Activated T-cell treated with anti-CD3 and anti-CD28 coated beads, Interleukin-2, amount 50 U/mL, for 72 hours (primary cell): Measurements from ENCODE around the gene PMM1. TPM values are rescaled to one million over a fixed set of nuclear protein-coding genes. Genes with fewer than 3 reads are reported as not detected.
A peak's percentile ranks its signal among the peaks of the same experiment; 100 is the strongest.
"Not testable (repeated sequence)": the region's sequence is repeated elsewhere in the genome, so short reads cannot be mapped to it uniquely, and the experiment has no call there.

Experiments used
- ATAC-seq, 2 donors: fragments of 150-1000 bp; cut with Tn5 transposase; replicated peaks in 1 of 2; 2 replicates each; pipeline ENCODE4 v1.10.0; 2021; ENCODE audit warnings: moderate library complexity in 2 of 2, mild to moderate bottlenecking in 1 of 2
- DNase-seq, 2 donors: peaks; one replicate each; pipeline ENCODE4 v3.0.0; 2021 to 2022; ENCODE audit warnings: mixed read lengths in 1 of 2
- H3K27ac Mint-ChIP-seq: one replicate; pipeline ENCODE4 v1.8.0; 2022; ENCODE audit warnings: mild to moderate bottlenecking, moderate library complexity, mixed read lengths
- H3K27me3 Mint-ChIP-seq: one replicate; pipeline ENCODE4 v1.8.0; 2022; ENCODE audit warnings: low read depth, mixed read lengths
- H3K36me3 Mint-ChIP-seq, 2 donors: one replicate each; pipeline ENCODE4 v1.8.0; 2022; ENCODE audit warnings: mixed read lengths in 2 of 2, mild to moderate bottlenecking in 1 of 2; ENCODE audit not compliant: insufficient read depth in 2 of 2
- H3K4me1 Mint-ChIP-seq: one replicate; pipeline ENCODE4 v1.8.0; 2022; ENCODE audit warnings: low read depth, mixed read lengths
- H3K4me3 Mint-ChIP-seq, 2 donors: one replicate each; pipeline ENCODE4 v1.8.0; 2022; ENCODE audit warnings: mild to moderate bottlenecking in 2 of 2, mixed read lengths in 2 of 2, moderate library complexity in 2 of 2
- H3K9me3 Mint-ChIP-seq, 2 donors: one replicate each; pipeline ENCODE4 v1.8.0; 2022; ENCODE audit warnings: mixed read lengths in 2 of 2
- total RNA-seq, 2 donors: library from RNA; stranded (reverse); gene quantifications; one replicate each; pipeline ENCODE4 v1.2.3, GENCODE V29; 2022

The PMM1 gene
- 10 to 100 TPM; 84.3 to 86.2 TPM for total RNA-seq

- peak; percentile 100 for DNase-seq
- ATAC-seq, result peak; percentile 96 to 97
- no peaks in the 10 kb centered on the region for H3K9me3 Mint-ChIP-seq
- peaks cover 0 to 5% of the 10 kb centered on the region in 2 donors for H3K36me3 Mint-ChIP-seq
- peaks cover 18% of the 10 kb centered on the region for H3K4me1 Mint-ChIP-seq
- peak within 1 kb of the TSS; percentile 93 for H3K27ac Mint-ChIP-seq
- peak within 1 kb of the TSS; percentile 95 to 99 for H3K4me3 Mint-ChIP-seq
- no peaks in the 10 kb centered on the region for H3K27me3 Mint-ChIP-seq
These were observed at the start of gene PMM1 for GRCh38 chr22:41589391-41590241. Gene PMM1, minus strand, starts transcription at chr22:41589840. Its CDS starts 35 bp downstream, at chr22:41589805.

- Mint-ChIP-seq H3K36me3 (peaks cover 11 to 43% of the 10 kb centered on the region in 2 donors), H3K4me1 (peaks cover 5% of the 10 kb centered on the region), H3K9me3 (no peaks in the 10 kb centered on the region), H3K27ac (no peak overlapping the region), H3K27me3 (no peaks in the 10 kb centered on the region), H3K4me3 (no peak overlapping the region)
- DNase-seq (no peak), ATAC-seq (no peak)
These were observed 49.1 kb upstream of the PMM1 start for GRCh38 chr22:41638748-41639147.

GRCh38 chr22:41638124-41638523, 48.5 kb upstream of the PMM1 start:
- Mint-ChIP-seq H3K27me3 (no peaks in the 10 kb centered on the region), H3K9me3 (no peaks in the 10 kb centered on the region), H3K4me1 (peaks cover 5% of the 10 kb centered on the region), H3K27ac (no peak overlapping the region), H3K4me3 (no peak overlapping the region), H3K36me3 (peaks cover 11 to 47% of the 10 kb centered on the region in 2 donors)
- DNase-seq (no peak), ATAC-seq (no peak)

DNA sequence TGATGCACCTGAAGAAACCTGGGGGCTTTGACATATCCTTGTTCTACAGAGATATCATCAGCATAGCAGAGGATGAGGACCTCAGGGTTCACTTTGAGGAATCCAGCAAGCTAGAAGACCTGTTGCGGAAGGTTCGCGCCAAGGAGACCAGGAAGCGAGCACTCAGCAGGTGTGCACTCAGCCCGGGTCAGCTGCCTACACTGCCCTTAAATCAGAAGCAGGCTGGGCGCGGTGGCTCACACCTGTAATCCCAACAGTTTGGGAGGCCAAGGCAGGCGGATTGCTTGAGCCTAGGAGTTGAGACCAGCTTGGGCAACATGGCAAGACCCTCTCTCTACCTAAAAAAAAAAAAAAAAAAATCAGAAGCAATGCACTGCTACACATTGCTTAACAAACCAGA, 48.0 kb upstream of the PMM1 start:
- peaks cover 11 to 47% of the 10 kb centered on the region in 2 donors for H3K36me3 Mint-ChIP-seq
- not testable (repeated sequence) for H3K4me3 Mint-ChIP-seq, H3K27me3 Mint-ChIP-seq, H3K4me1 Mint-ChIP-seq, DNase-seq, H3K27ac Mint-ChIP-seq, ATAC-seq, H3K9me3 Mint-ChIP-seq

- H3K27ac Mint-ChIP-seq, result no peak overlapping the region
- H3K4me3 Mint-ChIP-seq, result no peak overlapping the region
- no peaks in the 10 kb centered on the region for H3K9me3 Mint-ChIP-seq
- DNase-seq (no peak), ATAC-seq (no peak)
- H3K36me3 Mint-ChIP-seq, result peaks cover 8 to 41% of the 10 kb centered on the region in 2 donors
- no peaks in the 10 kb centered on the region for H3K4me1 Mint-ChIP-seq
- H3K27me3 Mint-ChIP-seq, result no peaks in the 10 kb centered on the region
These were observed 46.8 kb upstream of the PMM1 start for GRCh38 chr22:41636467-41636866.

GRCh38 chr22:41634610-41635009, 45.0 kb upstream of the PMM1 start:
- H3K9me3 Mint-ChIP-seq, result not testable (repeated sequence)

GRCh38 chr22:41631615-41632014, 42.0 kb upstream of the PMM1 start:
- H3K27me3 Mint-ChIP-seq, ATAC-seq, H3K4me3 Mint-ChIP-seq, H3K4me1 Mint-ChIP-seq, H3K9me3 Mint-ChIP-seq, H3K27ac Mint-ChIP-seq, DNase-seq: not testable (repeated sequence)
- peaks cover 9 to 43% of the 10 kb centered on the region in 2 donors for H3K36me3 Mint-ChIP-seq

More at GRCh38 chr22:41634610-41635009, 45.0 kb upstream of the PMM1 start:
- not testable (repeated sequence) for H3K4me3 Mint-ChIP-seq, ATAC-seq, H3K27ac Mint-ChIP-seq, H3K27me3 Mint-ChIP-seq, DNase-seq, H3K4me1 Mint-ChIP-seq
- H3K36me3 Mint-ChIP-seq, result peaks cover 4 to 30% of the 10 kb centered on the region in 2 donors

DNA sequence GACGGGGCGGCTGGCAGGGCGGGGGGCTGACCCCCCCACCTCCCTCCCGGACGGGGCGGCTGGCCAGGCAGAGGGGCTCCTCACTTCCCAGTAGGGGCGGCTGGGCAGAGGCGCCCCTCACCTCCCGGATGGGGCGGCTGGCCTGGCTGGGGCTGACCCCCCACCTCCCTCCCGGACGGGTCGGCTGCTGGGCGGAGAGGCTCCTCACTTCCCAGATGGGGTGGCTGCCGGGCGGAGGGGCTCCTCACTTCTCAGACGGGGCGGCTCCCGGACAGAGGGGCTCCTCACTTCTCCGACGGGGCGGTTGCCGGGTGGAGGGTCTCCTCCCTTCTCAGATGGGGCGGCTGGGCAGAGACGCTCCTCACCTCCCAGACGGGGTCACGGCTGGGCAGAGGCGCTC, 41.5 kb upstream of the PMM1 start:
- not testable (repeated sequence) for DNase-seq, H3K4me1 Mint-ChIP-seq, H3K27me3 Mint-ChIP-seq, H3K9me3 Mint-ChIP-seq, ATAC-seq, H3K4me3 Mint-ChIP-seq, H3K27ac Mint-ChIP-seq
- peaks cover 5 to 39% of the 10 kb centered on the region in 2 donors for H3K36me3 Mint-ChIP-seq

DNA sequence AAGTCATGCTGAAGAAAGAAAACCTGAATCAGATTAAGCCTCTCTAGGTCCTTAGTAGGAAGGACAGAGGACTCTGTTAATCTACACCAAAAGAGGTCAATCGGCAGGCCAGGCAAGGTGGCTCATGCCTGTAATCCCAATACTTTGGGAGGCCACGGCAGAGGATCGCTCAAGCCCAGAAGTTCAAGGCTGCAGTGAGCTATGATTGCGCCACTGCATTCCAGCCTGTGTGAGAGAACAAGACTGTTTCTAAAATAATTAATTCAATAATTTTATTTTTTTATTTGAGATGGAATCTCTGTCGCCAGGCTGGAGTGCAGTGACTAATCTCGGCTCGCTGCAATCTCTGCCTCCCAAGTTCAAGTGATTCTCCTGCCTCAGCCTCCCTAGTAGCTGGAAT, 35.9 kb upstream of the PMM1 start:
- no peaks in the 10 kb centered on the region for H3K9me3 Mint-ChIP-seq
- no peak for ATAC-seq
- H3K27ac Mint-ChIP-seq, result no peak overlapping the region
- DNase-seq, result no peak
- H3K4me1 Mint-ChIP-seq, result peaks cover 26% of the 10 kb centered on the region
- H3K27me3 Mint-ChIP-seq, result no peaks in the 10 kb centered on the region
- peaks cover 11 to 42% of the 10 kb centered on the region in 2 donors for H3K36me3 Mint-ChIP-seq
- H3K4me3 Mint-ChIP-seq, result no peak overlapping the region

DNA sequence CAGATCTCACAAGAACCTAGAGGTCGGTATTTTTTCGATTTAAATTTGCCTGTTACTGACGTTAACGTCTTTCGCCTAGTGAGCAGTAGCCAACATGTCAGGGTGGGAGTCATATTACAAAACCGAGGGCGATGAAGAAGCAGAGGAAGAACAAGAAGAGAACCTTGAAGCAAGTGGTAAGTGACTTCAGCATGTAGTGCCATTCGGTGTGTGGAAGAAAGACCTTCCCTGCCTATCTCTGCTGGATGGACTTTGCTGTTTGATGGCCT, 32.2 kb upstream of the PMM1 start:
- DNase-seq, result no peak
- Mint-ChIP-seq H3K4me3 (peak overlapping the region; percentile 95 to 99), H3K4me1 (peaks cover 52% of the 10 kb centered on the region), H3K9me3 (no peaks in the 10 kb centered on the region), H3K27me3 (no peaks in the 10 kb centered on the region), H3K27ac (peak overlapping the region; percentile 97), H3K36me3 (peaks cover 7 to 17% of the 10 kb centered on the region in 2 donors)
- no peak for ATAC-seq

DNA sequence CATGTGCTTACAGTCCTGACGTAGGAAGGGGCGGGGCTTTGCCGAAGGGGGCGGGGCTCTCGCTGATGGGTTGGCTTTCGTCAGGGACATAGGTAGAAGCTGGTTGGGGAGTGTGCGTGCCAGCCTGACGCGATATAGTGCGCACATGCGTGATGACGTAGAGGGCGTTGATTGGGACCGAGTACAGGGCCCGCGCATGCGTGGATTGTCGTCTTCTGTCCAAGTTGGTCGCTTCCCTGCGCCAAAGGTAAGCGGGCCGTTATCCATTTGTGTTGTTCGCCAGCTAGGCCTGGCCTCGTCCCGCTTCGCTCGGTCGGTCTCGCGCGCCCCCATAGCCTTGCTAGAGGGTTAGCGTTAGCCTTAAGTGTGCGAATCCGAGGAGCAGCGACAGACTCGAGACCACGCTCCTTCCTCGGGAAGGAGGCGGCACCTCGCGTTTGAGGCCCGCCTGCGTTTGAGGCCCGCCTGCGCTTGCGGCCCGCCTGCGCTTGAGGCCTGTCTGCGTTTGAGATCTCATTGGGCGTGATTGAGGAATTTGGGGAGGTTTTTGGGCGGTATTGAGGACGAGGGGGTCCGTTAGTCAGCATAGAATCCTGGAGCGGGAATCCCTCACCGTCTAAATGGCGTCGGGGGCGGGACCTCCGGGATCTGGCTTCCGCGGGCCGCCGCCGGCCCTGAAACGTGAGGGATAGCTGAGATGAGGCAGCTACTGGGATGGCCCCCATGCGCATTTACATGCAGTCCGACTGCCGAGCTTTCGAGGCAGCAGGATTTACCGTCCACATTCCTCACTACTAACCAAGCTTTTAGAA, 31.7 kb upstream of the PMM1 start, which contains the start of gene XRCC6:
TSS of gene XRCC6 (plus strand) at position 197 of the 812 bp plus-strand sequence. CDS start 710 bp downstream, outside the sequence.
- peaks cover 7 to 16% of the 10 kb centered on the region in 2 donors for H3K36me3 Mint-ChIP-seq
- H3K4me1 Mint-ChIP-seq, result peaks cover 55% of the 10 kb centered on the region
- peak; percentile 99 to 100 for DNase-seq
- peak; percentile 93 for ATAC-seq
- H3K9me3 Mint-ChIP-seq, result no peaks in the 10 kb centered on the region
- peak within 1 kb of the TSS; percentile 97 for H3K27ac Mint-ChIP-seq
- no peaks in the 10 kb centered on the region for H3K27me3 Mint-ChIP-seq
- peak within 1 kb of the TSS; percentile 95 to 99 for H3K4me3 Mint-ChIP-seq

- H3K4me1 Mint-ChIP-seq, result peaks cover 55% of the 10 kb centered on the region
- peak; percentile 46 to 86 for ATAC-seq
- no peak for DNase-seq
- peak within 1 kb of the TSS; percentile 97 for H3K27ac Mint-ChIP-seq
- no peaks in the 10 kb centered on the region for H3K27me3 Mint-ChIP-seq
- peaks cover 7 to 16% of the 10 kb centered on the region in 2 donors for H3K36me3 Mint-ChIP-seq
- no peaks in the 10 kb centered on the region for H3K9me3 Mint-ChIP-seq
- peak within 1 kb of the TSS; percentile 95 to 99 for H3K4me3 Mint-ChIP-seq
These were observed 31.0 kb upstream of the PMM1 start, which contains the start of gene DESI1 for GRCh38 chr22:41620589-41621098. Gene DESI1, minus strand, starts transcription at chr22:41621043. Its CDS starts 204 bp downstream, at chr22:41620839.
